Prostate gland (tissue), 2 donors: Measurements from ENCODE around the gene SGCA.

Experiments
- POLR2AphosphoS5 ChIP-seq: sonication (generic); formaldehyde crosslinking; IDR thresholded peaks from one replicate; pipeline ENCODE4 v1.6.1; 2017; ENCODE audit warnings: antibody characterized with exemption
- TF ChIP-seq, protein P1 (sequence below), 4 experiments: fragments of 200-600 bp in 2 of 4; fragments of 450-650 bp in 2 of 4; sonication (generic) in 2 of 4; IDR thresholded peaks; 1 replicate in 3 of 4; 2 replicates in 1 of 4; pipeline ENCODE4 v1.5.1; 2016 to 2019; ENCODE audit warnings: antibody characterized with exemption in 4 of 4, mild to moderate bottlenecking in 2 of 4, moderate library complexity in 2 of 4

DNA sequence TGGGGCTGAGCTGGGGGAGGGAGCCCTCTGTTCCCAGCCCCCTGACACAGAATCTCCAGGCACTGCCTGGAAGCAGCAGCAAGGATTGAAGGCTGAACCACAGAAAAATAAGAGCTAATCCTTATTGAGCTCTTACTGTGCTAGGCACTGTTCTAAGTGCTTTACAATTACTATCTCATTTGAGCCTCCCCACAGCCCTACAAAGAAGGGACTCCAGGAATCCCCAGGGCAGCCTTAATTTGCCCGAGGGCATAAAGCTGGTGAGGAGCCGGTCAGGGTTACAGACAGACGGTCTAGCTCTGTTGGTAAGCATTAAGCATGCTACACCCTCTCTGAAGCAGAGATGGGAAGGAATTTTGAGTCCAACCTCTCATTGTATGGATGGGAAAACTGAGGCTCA lies 42.9 kb upstream of the SGCA start:
- TF ChIP-seq, protein P1, sequence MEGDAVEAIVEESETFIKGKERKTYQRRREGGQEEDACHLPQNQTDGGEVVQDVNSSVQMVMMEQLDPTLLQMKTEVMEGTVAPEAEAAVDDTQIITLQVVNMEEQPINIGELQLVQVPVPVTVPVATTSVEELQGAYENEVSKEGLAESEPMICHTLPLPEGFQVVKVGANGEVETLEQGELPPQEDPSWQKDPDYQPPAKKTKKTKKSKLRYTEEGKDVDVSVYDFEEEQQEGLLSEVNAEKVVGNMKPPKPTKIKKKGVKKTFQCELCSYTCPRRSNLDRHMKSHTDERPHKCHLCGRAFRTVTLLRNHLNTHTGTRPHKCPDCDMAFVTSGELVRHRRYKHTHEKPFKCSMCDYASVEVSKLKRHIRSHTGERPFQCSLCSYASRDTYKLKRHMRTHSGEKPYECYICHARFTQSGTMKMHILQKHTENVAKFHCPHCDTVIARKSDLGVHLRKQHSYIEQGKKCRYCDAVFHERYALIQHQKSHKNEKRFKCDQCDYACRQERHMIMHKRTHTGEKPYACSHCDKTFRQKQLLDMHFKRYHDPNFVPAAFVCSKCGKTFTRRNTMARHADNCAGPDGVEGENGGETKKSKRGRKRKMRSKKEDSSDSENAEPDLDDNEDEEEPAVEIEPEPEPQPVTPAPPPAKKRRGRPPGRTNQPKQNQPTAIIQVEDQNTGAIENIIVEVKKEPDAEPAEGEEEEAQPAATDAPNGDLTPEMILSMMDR (IDR thresholded peaks at IDR 0.05), result no peak
- no peak for TF ChIP-seq POLR2AphosphoS5
